CD4-positive, alpha-beta T cell treated with Interleukin-1 beta for 1 hour (primary cell): Measurements from ENCODE around the gene BYSL.
"Not testable (repeated sequence)": the region's sequence is repeated elsewhere in the genome, so short reads cannot be mapped to it uniquely, and the experiment has no call there.

Experiments
- DNase-seq, 2 donors: peaks; one replicate each; pipeline ENCODE4 v3.0.0-alpha.2; 2020 to 2022

BYSL gene

GRCh38 chr6:41942067-41942851 is 21.0 kb downstream of the BYSL start:
- no peak for DNase-seq

GRCh38 chr6:41942882-41943281 is 21.6 kb downstream of the BYSL start:
- DNase-seq: not testable (repeated sequence)

GRCh38 chr6:41943456-41943855 is 22.2 kb downstream of the BYSL start:
- no peak for DNase-seq

GRCh38 chr6:41947581-41948220 is 26.4 kb downstream of the BYSL start:
- no peak for DNase-seq

- no peak for DNase-seq
These were observed 33.4 kb downstream of the BYSL start for GRCh38 chr6:41954668-41955067.

GRCh38 chr6:41955412-41955811 is 34.1 kb downstream of the BYSL start:
- DNase-seq: no peak

GRCh38 chr6:41957117-41957516 is 35.8 kb downstream of the BYSL start:
- DNase-seq: no peak

- no peak for DNase-seq
These were observed 36.9 kb downstream of the BYSL start for GRCh38 chr6:41958022-41958856.

GRCh38 chr6:41960028-41960427 is 38.7 kb downstream of the BYSL start:
- no peak for DNase-seq

- DNase-seq: no peak
These were observed 42.1 kb downstream of the BYSL start for GRCh38 chr6:41963371-41963770.

GRCh38 chr6:41964201-41964887 is 43.0 kb downstream of the BYSL start:
- no peak for DNase-seq

- no peak for DNase-seq
These were observed 44.3 kb downstream of the BYSL start for GRCh38 chr6:41965429-41966213.

- DNase-seq: no peak
These were observed 45.1 kb downstream of the BYSL start for GRCh38 chr6:41966214-41966920.

- no peak for DNase-seq
These were observed 45.6 kb downstream of the BYSL start for GRCh38 chr6:41966961-41967311.

- no peak for DNase-seq
These were observed 46.3 kb downstream of the BYSL start for GRCh38 chr6:41967312-41968287.

GRCh38 chr6:41970436-41970846 is 49.1 kb downstream of the BYSL start:
- DNase-seq: peak; percentile 19 to 66

GRCh38 chr6:41972826-41973225 is 51.5 kb downstream of the BYSL start:
- DNase-seq: no peak

- no peak for DNase-seq
These were observed 53.1 kb downstream of the BYSL start for GRCh38 chr6:41974281-41974825.

GRCh38 chr6:41975276-41975675 is 54.0 kb downstream of the BYSL start:
- DNase-seq: no peak
